Measurements from ENCODE around the gene ARMH3.
A peak's percentile ranks its signal among the peaks of the same experiment; 100 is the strongest.

Gene ARMH3

GRCh38 chr10:101830322-101831168, 225.4 kb downstream of the ARMH3 start:
- DNase-seq (ENCODE audit: low read depth in 3 of 3), result peak; percentile 76 to 92 (median 87)

- DNase-seq (ENCODE audit: low read depth in 3 of 3), result peak in 2 of 3 donors; percentile 33 to 67
These were observed 226.2 kb downstream of the ARMH3 start for GRCh38 chr10:101829561-101830315.

GRCh38 chr10:101828766-101829551, 227.0 kb downstream of the ARMH3 start:
- DNase-seq (ENCODE audit: low read depth in 3 of 3), result no peak

GRCh38 chr10:101827919-101828600, 227.9 kb downstream of the ARMH3 start:
- DNase-seq (ENCODE audit: low read depth in 3 of 3), result no peak

GRCh38 chr10:101826852-101827434, 229.0 kb downstream of the ARMH3 start:
- DNase-seq (ENCODE audit: low read depth in 3 of 3), result no peak

- DNase-seq (ENCODE audit: low read depth in 3 of 3), result no peak
These were observed 231.2 kb downstream of the ARMH3 start for GRCh38 chr10:101824736-101825135.

GRCh38 chr10:101818872-101819633, 236.9 kb downstream of the ARMH3 start:
- DNase-seq (ENCODE audit: low read depth in 3 of 3), result no peak

- peak; percentile 92 to 95 (median 94) for DNase-seq (ENCODE audit: low read depth in 3 of 3)
These were observed 237.7 kb downstream of the ARMH3 start, which contains the start of gene OGA for GRCh38 chr10:101818119-101818871. TSS of gene OGA (minus strand) at chr10:101818444. CDS start at chr10:101818022, 422 bp downstream.

- DNase-seq (ENCODE audit: low read depth in 3 of 3), result peak in 1 of 3 donors; percentile 27
These were observed 238.4 kb downstream of the ARMH3 start for GRCh38 chr10:101817337-101818118.

GRCh38 chr10:101816913-101817336, 239.0 kb downstream of the ARMH3 start:
- DNase-seq (ENCODE audit: low read depth in 3 of 3), result no peak

- no peak for DNase-seq (ENCODE audit: low read depth in 3 of 3)
These were observed 239.6 kb downstream of the ARMH3 start for GRCh38 chr10:101816376-101816775.

- no peak for DNase-seq (ENCODE audit: low read depth in 3 of 3)
These were observed 241.4 kb downstream of the ARMH3 start for GRCh38 chr10:101814466-101815071.

- DNase-seq (ENCODE audit: low read depth in 3 of 3), result no peak
These were observed 243.4 kb downstream of the ARMH3 start for GRCh38 chr10:101812606-101813005.

- DNase-seq (ENCODE audit: low read depth in 3 of 3), result no peak
These were observed 248.8 kb downstream of the ARMH3 start for GRCh38 chr10:101807158-101807557.

- no peak for DNase-seq (ENCODE audit: low read depth in 3 of 3)
These were observed 252.5 kb downstream of the ARMH3 start for GRCh38 chr10:101803511-101803910.

- DNase-seq (ENCODE audit: low read depth in 3 of 3), result no peak
These were observed 258.4 kb downstream of the ARMH3 start for GRCh38 chr10:101797403-101798059.

All from stimulated activated CD4-positive, alpha-beta T cell treated with anti-CD3 and anti-CD28 coated beads, TNF-alpha, amount 100 ng/mL, for 48 hours (primary cell).